Activated B cell treated with CpG ODN at 0.5 μM for 24 hours (primary cell): ENCODE data around the gene CARM1. TPM values are rescaled to one million over a fixed set of nuclear protein-coding genes. Genes with fewer than 3 reads are reported as not detected.

Source experiments
- ATAC-seq: fragments of 200-7000 bp; cut with Tn5 transposase; one replicate; pipeline ENCODE4 v1.10.0; 2021; ENCODE audit warnings: low read depth, mild to moderate bottlenecking, moderate library complexity
- CTCF ChIA-PET: fragments of 350-600 bp; sonication (Branson Sonifier 250); formaldehyde crosslinking; loops from one replicate; lab custom pipeline; 2021; ENCODE audit warnings: antibody characterized with exemption; lab: Charles Lee
- POLR2A ChIA-PET: fragments of 350-600 bp; sonication (Branson Sonifier 250); formaldehyde crosslinking; loops from one replicate; lab custom pipeline; 2021; ENCODE audit warnings: antibody characterized with exemption; lab: Charles Lee
- DNase-seq: peaks from one replicate; pipeline ENCODE4 v3.0.0; 2022
- H3K27ac Mint-ChIP-seq: one replicate; pipeline ENCODE4 v1.8.0; 2020; ENCODE audit warnings: mixed read lengths
- H3K27me3 Mint-ChIP-seq: one replicate; pipeline ENCODE4 v1.8.0; 2021; ENCODE audit warnings: mixed read lengths
- H3K36me3 Mint-ChIP-seq: one replicate; pipeline ENCODE4 v1.8.0; 2021; ENCODE audit warnings: low read depth, mixed read lengths
- H3K4me1 Mint-ChIP-seq: one replicate; pipeline ENCODE4 v1.8.0; 2021; ENCODE audit warnings: mixed read lengths
- H3K4me3 Mint-ChIP-seq: one replicate; pipeline ENCODE4 v1.8.0; 2020; ENCODE audit warnings: mild to moderate bottlenecking, mixed read lengths
- H3K9me3 Mint-ChIP-seq: one replicate; pipeline ENCODE4 v1.8.0; 2020; ENCODE audit warnings: mixed read lengths
- intact Hi-C: fragments of 100-400 bp; cut with micrococcal nuclease; formaldehyde crosslinking; loops from one replicate; pipeline ENCODE4 v1.15.1; 2024
- total RNA-seq: library from RNA; stranded (reverse); gene quantifications from 2 replicates; pipeline ENCODE4 v1.2.3, GENCODE V29; 2022
- TF ChIP-seq, protein P1 (sequence below): fragments of 200-600 bp; IDR thresholded peaks from one replicate; pipeline ENCODE4 v1.8.0; 2022; ENCODE audit warnings: antibody characterized with exemption, mild to moderate bottlenecking

CARM1 gene
- total RNA-seq, 1 donor from 2014 or later: 39.1 TPM

- Mint-ChIP-seq H3K27ac (no peak overlapping the region), H3K9me3 (no peaks in the 10 kb centered on the region), H3K4me3 (no peak overlapping the region), H3K27me3 (no peaks in the 10 kb centered on the region), H3K36me3 (peaks cover 5% of the 10 kb centered on the region), H3K4me1 (peaks cover 62% of the 10 kb centered on the region)
- intact Hi-C loops: loop anchor here (5.0 kb wide), 1 partner anchor 38 kb away; the partner anchor contains the start of genes TIMM29 and YIPF2
- DNase-seq (no peak), ATAC-seq (no peak)
- TF ChIP-seq, protein P1, sequence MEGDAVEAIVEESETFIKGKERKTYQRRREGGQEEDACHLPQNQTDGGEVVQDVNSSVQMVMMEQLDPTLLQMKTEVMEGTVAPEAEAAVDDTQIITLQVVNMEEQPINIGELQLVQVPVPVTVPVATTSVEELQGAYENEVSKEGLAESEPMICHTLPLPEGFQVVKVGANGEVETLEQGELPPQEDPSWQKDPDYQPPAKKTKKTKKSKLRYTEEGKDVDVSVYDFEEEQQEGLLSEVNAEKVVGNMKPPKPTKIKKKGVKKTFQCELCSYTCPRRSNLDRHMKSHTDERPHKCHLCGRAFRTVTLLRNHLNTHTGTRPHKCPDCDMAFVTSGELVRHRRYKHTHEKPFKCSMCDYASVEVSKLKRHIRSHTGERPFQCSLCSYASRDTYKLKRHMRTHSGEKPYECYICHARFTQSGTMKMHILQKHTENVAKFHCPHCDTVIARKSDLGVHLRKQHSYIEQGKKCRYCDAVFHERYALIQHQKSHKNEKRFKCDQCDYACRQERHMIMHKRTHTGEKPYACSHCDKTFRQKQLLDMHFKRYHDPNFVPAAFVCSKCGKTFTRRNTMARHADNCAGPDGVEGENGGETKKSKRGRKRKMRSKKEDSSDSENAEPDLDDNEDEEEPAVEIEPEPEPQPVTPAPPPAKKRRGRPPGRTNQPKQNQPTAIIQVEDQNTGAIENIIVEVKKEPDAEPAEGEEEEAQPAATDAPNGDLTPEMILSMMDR: no peak
- ChIA-PET POLR2A (interaction anchor here (0.5 kb wide), 1 partner anchor 15 kb away, joined by 4 read pairs; no protein-coding TSS in a partner anchor), CTCF (no interaction called here)
These were observed 93.5 kb downstream of the CARM1 start for GRCh38 chr19:10964903-10965302.

GRCh38 chr19:10965398-10965797, 94.0 kb downstream of the CARM1 start:
- POLR2A ChIA-PET: no interaction called here
- CTCF ChIA-PET: interaction anchor here (1.4 kb wide), 1 partner anchor 24 kb away, joined by 5 read pairs; no protein-coding TSS in a partner anchor
- intact Hi-C loops: no loop called here
- no peak overlapping the region for H3K27ac Mint-ChIP-seq
- no peaks in the 10 kb centered on the region for H3K9me3 Mint-ChIP-seq
- H3K4me1 Mint-ChIP-seq: peaks cover 62% of the 10 kb centered on the region
- no peak for ATAC-seq
- H3K36me3 Mint-ChIP-seq: peaks cover 5% of the 10 kb centered on the region
- TF ChIP-seq, protein P1: no peak
- no peak overlapping the region for H3K4me3 Mint-ChIP-seq
- DNase-seq: no peak
- H3K27me3 Mint-ChIP-seq: no peaks in the 10 kb centered on the region

DNA sequence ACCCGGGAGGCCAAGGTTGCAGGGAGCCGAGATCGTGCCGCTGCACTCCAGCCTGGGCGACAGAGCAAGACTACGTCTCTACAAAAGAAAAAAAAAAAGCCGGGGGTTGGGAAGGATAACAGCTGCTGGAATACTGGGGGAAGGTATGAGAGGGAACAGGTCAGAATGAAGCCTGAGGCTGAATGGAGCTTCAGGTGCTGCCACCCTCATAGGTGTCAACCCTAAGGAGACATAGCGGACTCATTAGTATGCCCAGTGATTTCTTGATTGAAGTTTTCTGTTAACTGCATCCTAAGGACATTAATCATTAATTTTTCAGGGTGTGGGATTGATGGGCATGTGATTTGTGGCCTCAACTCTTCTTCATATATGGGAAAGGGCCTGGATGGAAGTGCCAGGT, 95.5 kb downstream of the CARM1 start:
- Mint-ChIP-seq H3K36me3 (peaks cover under 1% of the 10 kb centered on the region), H3K4me1 (peaks cover 62% of the 10 kb centered on the region), H3K27ac (no peak overlapping the region), H3K4me3 (no peak overlapping the region), H3K27me3 (no peaks in the 10 kb centered on the region), H3K9me3 (no peaks in the 10 kb centered on the region)
- no peak for ATAC-seq
- intact Hi-C loops: no loop called here
- CTCF ChIA-PET: interaction anchor here (0.6 to 0.7 kb wide), 2 partner anchors 16 to 30 kb away, joined by 3 read pairs; no protein-coding TSS in a partner anchor
- no peak for DNase-seq
- TF ChIP-seq, protein P1: no peak
- POLR2A ChIA-PET: interaction anchor here (0.9 to 1.0 kb wide), 2 partner anchors 12 to 69 kb away, joined by 4 to 7 read pairs; no protein-coding TSS in a partner anchor

DNA sequence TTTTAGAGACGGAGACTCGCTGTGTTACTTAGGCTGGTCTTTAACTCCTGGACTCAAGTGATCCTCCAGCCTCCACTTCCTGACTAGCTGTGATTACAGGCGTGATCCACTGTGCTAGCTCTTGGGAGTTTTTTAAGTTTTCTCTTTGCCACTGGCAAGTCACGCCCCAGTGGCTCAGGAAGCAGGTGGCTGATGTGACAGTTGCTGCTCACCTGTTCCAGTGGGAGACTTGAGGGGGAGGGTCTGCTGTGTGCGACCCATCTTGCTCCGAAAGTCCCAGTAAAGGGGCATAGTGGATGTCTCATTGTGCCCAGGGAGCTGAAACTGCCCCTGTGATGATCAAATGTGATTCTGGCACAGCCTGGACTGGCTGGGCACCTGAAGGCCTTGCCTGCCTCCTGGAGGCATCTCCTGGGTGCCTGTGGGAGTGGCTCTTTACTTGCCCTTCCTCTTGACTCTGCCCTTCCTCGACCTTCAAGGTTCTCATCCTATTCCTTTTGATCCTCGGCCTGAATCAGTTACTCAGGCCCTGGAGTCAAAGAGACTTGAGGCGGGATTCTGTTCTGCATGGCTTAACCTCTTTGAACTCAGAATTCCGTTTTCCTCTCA, 97.3 kb downstream of the CARM1 start:
- POLR2A ChIA-PET: no interaction called here
- no peaks in the 10 kb centered on the region for H3K9me3 Mint-ChIP-seq
- DNase-seq: peak; percentile 20
- H3K27ac Mint-ChIP-seq: peak overlapping the region; percentile 51
- no peaks in the 10 kb centered on the region for H3K27me3 Mint-ChIP-seq
- CTCF ChIA-PET: interaction anchor here (0.6 to 1.2 kb wide), 3 partner anchors 27 to 159 kb away, joined by 3 to 5 read pairs (median 4); no protein-coding TSS in a partner anchor
- peak overlapping the region; percentile 56 for H3K4me3 Mint-ChIP-seq
- peaks cover 56% of the 10 kb centered on the region for H3K4me1 Mint-ChIP-seq
- ATAC-seq: peak; percentile 38
- TF ChIP-seq, protein P1: no peak
- intact Hi-C loops: no loop called here
- peaks cover 1% of the 10 kb centered on the region for H3K36me3 Mint-ChIP-seq

DNA sequence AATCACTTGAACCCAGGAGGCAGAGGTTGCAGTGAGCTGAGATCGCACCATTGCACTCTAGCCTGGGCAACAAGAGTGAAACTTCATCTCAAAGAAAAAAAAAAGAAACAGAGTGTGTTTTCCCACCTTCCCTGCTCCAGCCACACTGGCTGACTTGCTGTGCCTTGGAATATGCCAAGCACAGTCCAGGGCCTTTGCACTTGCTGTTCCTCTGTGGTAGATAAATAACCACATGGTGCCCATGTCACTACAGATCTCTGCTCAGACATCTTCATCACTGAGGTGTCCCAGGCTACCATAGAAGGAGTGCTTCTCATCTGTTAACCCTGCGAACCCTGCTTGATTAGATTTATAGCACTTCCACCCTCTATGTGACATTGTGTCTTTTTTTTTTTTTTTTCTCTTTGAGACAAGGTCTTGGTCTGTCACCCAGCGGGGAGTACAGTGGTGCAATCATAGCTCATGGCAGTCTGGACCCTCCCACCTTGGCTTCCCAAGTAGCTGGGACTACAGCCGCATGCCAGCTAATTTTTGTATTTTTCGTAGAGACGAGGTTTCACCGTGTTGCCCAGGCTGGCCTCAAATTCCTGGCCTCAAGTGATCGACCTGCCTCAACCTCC, 99.9 kb downstream of the CARM1 start:
- Mint-ChIP-seq H3K4me1 (peaks cover 56% of the 10 kb centered on the region), H3K4me3 (no peak overlapping the region), H3K36me3 (peaks cover 1% of the 10 kb centered on the region), H3K27ac (no peak overlapping the region), H3K27me3 (no peaks in the 10 kb centered on the region), H3K9me3 (no peaks in the 10 kb centered on the region)
- no peak for DNase-seq
- intact Hi-C loops: no loop called here
- ChIA-PET POLR2A (interaction anchor here (1.8 kb wide), 1 partner anchor 10 kb away, joined by 12 read pairs; the partner anchor contains the start of gene SMARCA4), CTCF (no interaction called here)
- no peak for ATAC-seq
- TF ChIP-seq, protein P1: no peak
